Measurements from ENCODE around the gene GNAT2. TPM values are rescaled to one million over a fixed set of nuclear protein-coding genes. Genes with fewer than 3 reads are reported as not detected.

GNAT2 gene
- total RNA-seq, 1 donor from 2014 or later: 0.26 TPM

DNA sequence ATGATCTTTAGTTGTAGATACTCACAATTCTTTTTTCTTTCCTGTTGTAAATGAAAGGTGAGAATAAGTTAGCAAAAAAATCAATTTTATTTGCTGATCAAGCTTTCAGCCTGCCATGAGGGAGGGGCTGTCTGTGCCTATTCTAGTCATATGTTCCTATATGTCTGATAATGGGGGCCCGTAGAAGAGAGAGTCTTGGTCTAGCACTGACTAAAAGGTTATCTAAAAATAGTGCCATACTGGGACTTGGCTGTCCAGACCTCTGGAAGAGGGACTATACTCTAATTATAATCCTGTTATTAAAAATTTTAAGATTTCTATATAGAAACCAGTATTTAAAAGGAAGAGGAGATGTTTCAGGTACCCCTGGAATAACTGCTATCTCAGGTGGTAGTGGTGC, 52.4 kb downstream of the GNAT2 start:
- DNase-seq (ENCODE audit: low read depth) (no peak), FAIRE-seq (no peak)
- Histone ChIP-seq H3K4me3 (ENCODE audit: low read depth, low read length) (no peak overlapping the region), H3K27me3 (ENCODE audit: control insufficient read depth, insufficient read depth, low read length) (no peaks in the 10 kb centered on the region), H3K36me3 (ENCODE audit: control insufficient read depth, insufficient read depth, low read length) (peaks cover 1% of the 10 kb centered on the region)
- TF ChIP-seq, protein P1, sequence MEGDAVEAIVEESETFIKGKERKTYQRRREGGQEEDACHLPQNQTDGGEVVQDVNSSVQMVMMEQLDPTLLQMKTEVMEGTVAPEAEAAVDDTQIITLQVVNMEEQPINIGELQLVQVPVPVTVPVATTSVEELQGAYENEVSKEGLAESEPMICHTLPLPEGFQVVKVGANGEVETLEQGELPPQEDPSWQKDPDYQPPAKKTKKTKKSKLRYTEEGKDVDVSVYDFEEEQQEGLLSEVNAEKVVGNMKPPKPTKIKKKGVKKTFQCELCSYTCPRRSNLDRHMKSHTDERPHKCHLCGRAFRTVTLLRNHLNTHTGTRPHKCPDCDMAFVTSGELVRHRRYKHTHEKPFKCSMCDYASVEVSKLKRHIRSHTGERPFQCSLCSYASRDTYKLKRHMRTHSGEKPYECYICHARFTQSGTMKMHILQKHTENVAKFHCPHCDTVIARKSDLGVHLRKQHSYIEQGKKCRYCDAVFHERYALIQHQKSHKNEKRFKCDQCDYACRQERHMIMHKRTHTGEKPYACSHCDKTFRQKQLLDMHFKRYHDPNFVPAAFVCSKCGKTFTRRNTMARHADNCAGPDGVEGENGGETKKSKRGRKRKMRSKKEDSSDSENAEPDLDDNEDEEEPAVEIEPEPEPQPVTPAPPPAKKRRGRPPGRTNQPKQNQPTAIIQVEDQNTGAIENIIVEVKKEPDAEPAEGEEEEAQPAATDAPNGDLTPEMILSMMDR (IDR thresholded peaks at IDR 0.05; ENCODE audit: insufficient read depth, low read length, severe bottlenecking): no peak

DNA sequence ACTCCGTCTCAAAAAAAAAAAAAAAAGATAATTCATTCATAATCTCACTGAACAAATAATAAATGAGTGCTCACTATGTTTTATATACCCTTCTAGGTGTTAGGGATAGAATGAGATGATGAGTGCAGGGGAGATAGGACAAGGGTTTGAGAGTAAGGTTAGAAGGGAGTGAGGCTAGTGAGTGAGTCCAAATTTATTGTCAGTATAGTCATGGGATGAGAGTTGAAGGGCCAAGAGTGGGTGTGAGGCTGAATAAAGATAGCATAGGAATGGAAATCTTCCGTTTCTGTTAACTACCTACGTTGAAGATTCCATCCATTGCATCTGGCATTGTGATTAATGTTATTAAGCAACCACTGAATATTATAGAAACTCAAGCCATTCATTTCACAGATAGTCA, 54.2 kb downstream of the GNAT2 start:
- Histone ChIP-seq H3K36me3 (ENCODE audit: control insufficient read depth, insufficient read depth, low read length) (peaks cover 1% of the 10 kb centered on the region), H3K27me3 (ENCODE audit: control insufficient read depth, insufficient read depth, low read length) (no peaks in the 10 kb centered on the region), H3K4me3 (ENCODE audit: low read depth, low read length) (no peak overlapping the region)
- TF ChIP-seq, protein P1 (IDR thresholded peaks at IDR 0.05; ENCODE audit: insufficient read depth, low read length, severe bottlenecking): no peak
- DNase-seq (ENCODE audit: low read depth) (no peak), FAIRE-seq (no peak)

DNA sequence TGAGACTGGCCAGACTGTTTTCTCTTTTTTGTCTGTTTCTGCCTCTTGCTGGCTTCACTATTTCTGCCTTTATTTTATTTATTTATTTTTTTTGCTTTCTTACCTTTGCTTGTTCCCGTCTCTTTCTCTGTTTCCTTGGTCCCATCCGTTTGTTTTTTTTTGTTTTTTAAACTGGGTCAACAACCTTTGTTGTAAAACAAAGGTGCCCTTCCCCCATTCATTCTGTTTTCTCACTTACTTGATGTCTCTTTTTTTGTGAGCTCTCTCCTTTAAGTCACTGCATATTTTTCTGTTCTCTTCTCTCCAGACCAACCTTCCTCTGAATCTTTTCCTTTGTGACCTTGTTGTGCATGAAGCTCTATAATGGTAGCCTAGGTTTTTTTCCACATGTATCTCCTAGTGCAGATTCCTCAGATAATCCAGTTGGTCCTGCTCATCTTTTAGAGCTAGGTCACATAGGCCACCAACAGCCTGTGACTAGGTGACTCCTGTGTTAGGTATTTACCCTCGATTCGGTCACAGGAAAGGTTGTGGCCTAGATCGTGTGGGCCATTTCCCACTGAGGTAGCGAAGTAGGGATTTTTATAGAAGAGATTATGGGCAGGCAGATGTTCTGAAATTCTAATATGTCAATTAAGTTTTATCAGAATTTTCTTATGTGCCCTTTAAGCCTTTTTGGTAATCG, 55.1 kb downstream of the GNAT2 start:
- no peaks in the 10 kb centered on the region for H3K27me3 ChIP-seq (ENCODE audit: control insufficient read depth, insufficient read depth, low read length)
- FAIRE-seq: no peak

DNA sequence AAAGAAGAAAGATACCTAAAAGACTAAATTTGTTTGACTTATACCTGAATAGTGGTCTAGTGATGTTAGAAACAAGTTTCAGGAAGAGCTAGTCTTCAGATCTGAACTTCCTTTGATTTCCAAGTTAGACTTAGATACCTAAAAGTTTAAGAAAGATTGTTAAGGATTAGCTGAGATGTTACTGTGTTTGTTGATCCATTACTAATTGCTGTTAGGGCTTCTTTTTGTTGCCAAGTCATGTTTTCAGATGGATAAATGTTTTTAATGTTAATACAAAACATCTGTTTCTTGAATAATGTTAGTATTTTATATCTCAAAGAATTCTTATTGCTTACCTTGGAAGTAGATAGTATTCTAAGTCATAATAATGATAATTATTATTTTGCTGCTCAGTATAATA, 59.4 kb downstream of the GNAT2 start:
- Histone ChIP-seq H3K27me3 (ENCODE audit: control insufficient read depth, insufficient read depth, low read length) (no peaks in the 10 kb centered on the region), H3K4me3 (ENCODE audit: low read depth, low read length) (no peak overlapping the region), H3K36me3 (ENCODE audit: control insufficient read depth, insufficient read depth, low read length) (peaks cover 1% of the 10 kb centered on the region)
- DNase-seq (ENCODE audit: low read depth) (no peak), FAIRE-seq (no peak)
- TF ChIP-seq, protein P1 (IDR thresholded peaks at IDR 0.05; ENCODE audit: insufficient read depth, low read length, severe bottlenecking): no peak

More for the DNA sequence above, 55.1 kb downstream of the GNAT2 start:
- no peak overlapping the region for H3K4me3 ChIP-seq (ENCODE audit: low read depth, low read length)
- DNase-seq (ENCODE audit: low read depth): no peak
- TF ChIP-seq, protein P1 (IDR thresholded peaks at IDR 0.05; ENCODE audit: insufficient read depth, low read length, severe bottlenecking): no peak
- H3K36me3 ChIP-seq (ENCODE audit: control insufficient read depth, insufficient read depth, low read length): peaks cover 1% of the 10 kb centered on the region

DNA sequence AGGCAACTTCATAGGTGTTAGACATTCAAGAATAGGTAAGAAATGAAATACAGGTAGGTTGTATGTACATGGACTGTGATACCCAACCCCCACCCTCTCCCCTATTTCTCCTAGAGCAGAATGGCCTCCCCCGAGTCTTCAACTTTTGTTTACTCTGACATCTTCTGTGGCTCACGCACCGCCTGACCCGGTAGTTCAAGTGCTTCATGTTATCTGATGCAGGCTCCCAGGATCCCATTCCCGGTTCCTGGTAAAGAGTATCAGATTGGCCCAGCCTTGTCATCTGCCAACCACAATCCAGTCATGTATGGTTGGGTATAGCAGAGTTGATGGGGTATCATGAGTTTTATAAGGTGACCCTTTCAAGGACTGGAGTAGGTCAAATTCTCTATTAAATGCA, 61.9 kb downstream of the GNAT2 start:
- Histone ChIP-seq H3K27me3 (ENCODE audit: control insufficient read depth, insufficient read depth, low read length) (no peaks in the 10 kb centered on the region), H3K4me3 (ENCODE audit: low read depth, low read length) (no peak overlapping the region), H3K36me3 (ENCODE audit: control insufficient read depth, insufficient read depth, low read length) (no peaks in the 10 kb centered on the region)
- TF ChIP-seq, protein P1 (IDR thresholded peaks at IDR 0.05; ENCODE audit: insufficient read depth, low read length, severe bottlenecking): no peak
- FAIRE-seq (no peak), DNase-seq (ENCODE audit: low read depth) (no peak)

DNA sequence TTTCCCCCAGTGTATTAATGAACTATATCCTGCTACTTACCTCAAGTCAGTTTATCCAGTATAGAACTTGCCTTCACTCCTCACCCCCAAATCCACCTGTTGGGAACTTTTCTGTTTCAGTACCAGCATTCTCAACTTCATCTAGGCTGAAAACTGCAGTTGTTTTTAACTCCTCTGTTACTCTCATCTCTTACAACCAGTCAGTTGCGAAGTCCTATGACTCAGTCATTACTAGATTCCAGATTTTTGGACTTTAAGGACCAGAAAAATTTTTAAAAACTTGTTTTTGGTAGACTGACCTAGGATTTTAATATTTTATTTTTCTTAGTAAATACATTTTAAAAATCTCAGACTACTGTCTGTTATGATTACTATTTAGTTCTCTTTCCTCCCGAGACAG, 62.9 kb downstream of the GNAT2 start:
- DNase-seq (ENCODE audit: low read depth) (no peak), FAIRE-seq (no peak)
- Histone ChIP-seq H3K36me3 (ENCODE audit: control insufficient read depth, insufficient read depth, low read length) (no peaks in the 10 kb centered on the region), H3K4me3 (ENCODE audit: low read depth, low read length) (no peak overlapping the region), H3K27me3 (ENCODE audit: control insufficient read depth, insufficient read depth, low read length) (no peaks in the 10 kb centered on the region)
- TF ChIP-seq, protein P1 (IDR thresholded peaks at IDR 0.05; ENCODE audit: insufficient read depth, low read length, severe bottlenecking): no peak
